Activated naive CD8-positive, alpha-beta T cell treated with anti-CD3 and anti-CD28 coated beads, Interleukin-2, amount 50 U/mL, for 16 hours (primary cell): ENCODE results near the gene RTP2.

ENCODE experiments used
- DNase-seq: peaks from one replicate; pipeline ENCODE4 v3.0.0-alpha.2; 2020; ENCODE audit warnings: low read depth, low spot score

RTP2 gene

GRCh38 chr3:187738331-187739093 is 36.2 kb upstream of the RTP2 start:
- DNase-seq, result no peak

- DNase-seq, result no peak
Observed at GRCh38 chr3:187738071-187738330, 35.6 kb upstream of the RTP2 start.

GRCh38 chr3:187737368-187738070 is 35.2 kb upstream of the RTP2 start:
- DNase-seq, result no peak

- DNase-seq, result no peak
Observed at GRCh38 chr3:187737006-187737367, 34.6 kb upstream of the RTP2 start.

GRCh38 chr3:187736418-187736871 is 34.1 kb upstream of the RTP2 start:
- no peak for DNase-seq

- no peak for DNase-seq
Observed at GRCh38 chr3:187735837-187736236, 33.5 kb upstream of the RTP2 start.

- no peak for DNase-seq
Observed at GRCh38 chr3:187735383-187735782, 33.0 kb upstream of the RTP2 start.

GRCh38 chr3:187734841-187735240 is 32.5 kb upstream of the RTP2 start:
- no peak for DNase-seq

- DNase-seq, result no peak
Observed at GRCh38 chr3:187733371-187733770, 31.0 kb upstream of the RTP2 start.

GRCh38 chr3:187729598-187729997 is 27.2 kb upstream of the RTP2 start:
- no peak for DNase-seq

- DNase-seq, result no peak
Observed at GRCh38 chr3:187728940-187729583, 26.7 kb upstream of the RTP2 start.

- no peak for DNase-seq
Observed at GRCh38 chr3:187728248-187728647, 25.9 kb upstream of the RTP2 start.

GRCh38 chr3:187726564-187726963 is 24.2 kb upstream of the RTP2 start:
- DNase-seq, result no peak

GRCh38 chr3:187725653-187726370 is 23.5 kb upstream of the RTP2 start:
- DNase-seq, result no peak

GRCh38 chr3:187725224-187725623 is 22.9 kb upstream of the RTP2 start:
- no peak for DNase-seq

- DNase-seq, result no peak
Observed at GRCh38 chr3:187722206-187722612, 19.9 kb upstream of the RTP2 start.

GRCh38 chr3:187721055-187721454 is 18.7 kb upstream of the RTP2 start:
- DNase-seq, result no peak

- DNase-seq, result no peak
Observed at GRCh38 chr3:187720337-187720670, 17.9 kb upstream of the RTP2 start.

GRCh38 chr3:187719628-187720336 is 17.4 kb upstream of the RTP2 start:
- no peak for DNase-seq

GRCh38 chr3:187718802-187719201 is 16.4 kb upstream of the RTP2 start:
- DNase-seq, result no peak

- no peak for DNase-seq
Observed at GRCh38 chr3:187717572-187717971, 15.2 kb upstream of the RTP2 start.
